PC-9 (cell line): ENCODE measurements around the gene ROBO1.

Experiments used
- CTCF ChIP-seq: fragments of 200-600 bp; sonication (generic); conservative IDR thresholded peaks from 2 replicates; pipeline ENCODE4 v1.6.1; 2017; ENCODE audit warnings: mixed run types, antibody characterized with exemption, mild to moderate bottlenecking, moderate library complexity
- EZH2 ChIP-seq: fragments of 200-600 bp; sonication (generic); IDR thresholded peaks from 2 replicates; pipeline ENCODE4 v1.8.0; 2017; ENCODE audit warnings: antibody characterized with exemption, low read depth

- TF ChIP-seq CTCF (no peak), EZH2 (no peak)
These were observed 1123.0 kb downstream of the ROBO1 start for GRCh38 chr3:78644847-78645246.
